Activated CD4-positive, alpha-beta T cell treated with anti-CD3 and anti-CD28 coated beads, Interleukin-2, amount 10 ng/mL, durations not matched to agents 7 days and 5 days (primary cell): ENCODE measurements around the gene RPL38. TPM values are rescaled to one million over a fixed set of nuclear protein-coding genes. Genes with fewer than 3 reads are reported as not detected.
"Not testable (repeated sequence)": the region's sequence is repeated elsewhere in the genome, so short reads cannot be mapped to it uniquely, and the experiment has no call there.

Source experiments
- CTCF ChIA-PET: fragments of 350-600 bp; sonication (Branson Sonifier 250); formaldehyde crosslinking; loops from one replicate; lab custom pipeline; 2021; ENCODE audit warnings: antibody characterized with exemption; lab: Charles Lee
- POLR2A ChIA-PET: fragments of 350-600 bp; sonication (Branson Sonifier 250); formaldehyde crosslinking; loops from one replicate; lab custom pipeline; 2021; ENCODE audit warnings: antibody characterized with exemption; lab: Charles Lee
- DNase-seq: peaks from one replicate; pipeline ENCODE4 v3.0.0-alpha.2; 2020
- H3K27ac Mint-ChIP-seq: one replicate; pipeline ENCODE4 v1.8.0; 2021; ENCODE audit warnings: mild to moderate bottlenecking, moderate library complexity, mixed read lengths
- H3K27me3 Mint-ChIP-seq: one replicate; pipeline ENCODE4 v1.8.0; 2021; ENCODE audit warnings: mixed read lengths
- H3K36me3 Mint-ChIP-seq: one replicate; pipeline ENCODE4 v1.8.0; 2021; ENCODE audit warnings: low read depth, mixed read lengths
- H3K4me1 Mint-ChIP-seq: one replicate; pipeline ENCODE4 v1.8.0; 2021; ENCODE audit warnings: mixed read lengths
- H3K4me3 Mint-ChIP-seq: one replicate; pipeline ENCODE4 v1.8.0; 2021; ENCODE audit warnings: mild to moderate bottlenecking, moderate library complexity, mixed read lengths
- H3K9me3 Mint-ChIP-seq: one replicate; pipeline ENCODE4 v1.8.0; 2021; ENCODE audit warnings: mixed read lengths
- total RNA-seq, 2 experiments: library from RNA; stranded (reverse); gene quantifications; one replicate each; pipeline ENCODE4 v1.2.3, GENCODE V29; 2021

Gene RPL38
- total RNA-seq, 2 experiments from 2014 or later: 1,114 to 1,326 TPM

DNA sequence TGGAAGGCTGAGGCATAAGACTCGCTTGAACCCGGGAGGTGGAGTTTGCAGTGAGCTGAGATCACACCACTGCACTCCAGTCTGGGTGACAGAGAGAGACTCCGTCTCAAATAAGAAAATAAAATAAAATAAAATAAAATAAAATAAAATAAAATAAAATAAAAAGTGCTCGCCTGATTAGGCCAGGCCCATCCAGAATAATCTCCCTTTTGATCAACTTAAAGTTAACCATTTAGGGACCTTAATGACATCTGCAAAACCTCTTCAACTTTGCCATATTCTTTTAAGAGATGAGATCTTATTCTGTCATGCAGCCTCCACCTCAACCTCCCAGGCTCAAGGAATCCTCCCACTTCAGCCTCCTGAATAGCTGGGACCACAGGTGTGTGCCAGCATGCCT lies 14.8 kb upstream of the RPL38 start:
- H3K27me3 Mint-ChIP-seq, CTCF ChIA-PET, H3K4me1 Mint-ChIP-seq, DNase-seq, H3K9me3 Mint-ChIP-seq, H3K4me3 Mint-ChIP-seq, H3K27ac Mint-ChIP-seq, POLR2A ChIA-PET, H3K36me3 Mint-ChIP-seq: not testable (repeated sequence)

DNA sequence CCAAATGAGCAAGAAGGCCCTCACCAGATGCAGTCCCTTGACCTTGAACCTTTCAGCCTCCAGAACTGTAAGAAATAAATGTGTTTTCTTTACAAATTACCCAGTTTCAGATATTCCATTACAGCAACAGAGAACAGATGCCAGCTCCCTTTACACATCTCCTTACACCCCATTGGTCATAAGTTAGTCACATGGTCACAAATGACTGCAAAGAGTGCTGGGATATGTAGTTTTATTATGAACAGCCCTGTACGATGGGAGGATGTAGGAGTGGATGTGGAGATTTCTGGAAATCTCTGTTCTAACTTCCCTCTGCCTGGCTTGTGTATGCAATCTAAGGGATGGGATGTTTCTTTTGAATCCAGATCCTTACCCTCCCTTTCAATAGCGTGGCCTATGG lies 13.3 kb upstream of the RPL38 start:
- H3K4me1 Mint-ChIP-seq: peaks cover 5% of the 10 kb centered on the region
- ChIA-PET CTCF (interaction anchor here (1.1 to 2.0 kb wide), 3 partner anchors 10 to 14 kb away, joined by 3 to 12 read pairs (median 4); no protein-coding TSS in a partner anchor), POLR2A (no interaction called here)
- no peak for DNase-seq
- no peak overlapping the region for H3K4me3 Mint-ChIP-seq
- no peak overlapping the region for H3K27ac Mint-ChIP-seq
- H3K9me3 Mint-ChIP-seq: peaks cover 3% of the 10 kb centered on the region
- no peaks in the 10 kb centered on the region for H3K36me3 Mint-ChIP-seq
- H3K27me3 Mint-ChIP-seq: peaks cover 1% of the 10 kb centered on the region

DNA sequence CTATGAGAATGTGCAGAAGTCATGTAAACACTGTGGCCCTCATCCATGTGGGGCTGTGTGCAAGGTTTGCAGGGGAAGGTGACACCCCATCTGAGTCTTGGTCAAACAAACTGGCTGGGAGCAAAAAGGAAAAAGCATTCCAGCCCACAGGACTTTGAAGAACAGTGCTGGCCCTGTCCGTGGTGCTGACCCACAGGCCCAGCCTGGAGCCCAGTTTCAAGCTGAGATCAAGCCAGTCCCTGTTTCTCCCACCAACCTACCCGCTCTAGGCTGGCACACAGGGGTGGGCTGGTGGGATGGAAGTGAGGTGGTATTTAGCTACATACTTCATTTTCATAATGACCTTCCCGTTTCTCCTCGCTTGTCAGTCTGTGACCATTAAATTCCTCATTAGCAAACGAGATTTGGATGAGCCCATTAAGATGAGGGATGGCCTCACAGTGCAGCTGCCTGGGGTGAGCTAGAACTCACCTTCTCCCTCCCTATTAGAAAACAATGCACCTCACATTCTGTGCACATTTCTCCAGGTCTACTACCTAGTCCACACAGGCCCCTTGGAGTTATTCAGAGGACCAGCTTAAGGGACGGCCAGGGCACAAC lies 12.6 kb upstream of the RPL38 start:
- H3K4me1 Mint-ChIP-seq: peaks cover 5% of the 10 kb centered on the region
- POLR2A ChIA-PET: no interaction called here

DNA sequence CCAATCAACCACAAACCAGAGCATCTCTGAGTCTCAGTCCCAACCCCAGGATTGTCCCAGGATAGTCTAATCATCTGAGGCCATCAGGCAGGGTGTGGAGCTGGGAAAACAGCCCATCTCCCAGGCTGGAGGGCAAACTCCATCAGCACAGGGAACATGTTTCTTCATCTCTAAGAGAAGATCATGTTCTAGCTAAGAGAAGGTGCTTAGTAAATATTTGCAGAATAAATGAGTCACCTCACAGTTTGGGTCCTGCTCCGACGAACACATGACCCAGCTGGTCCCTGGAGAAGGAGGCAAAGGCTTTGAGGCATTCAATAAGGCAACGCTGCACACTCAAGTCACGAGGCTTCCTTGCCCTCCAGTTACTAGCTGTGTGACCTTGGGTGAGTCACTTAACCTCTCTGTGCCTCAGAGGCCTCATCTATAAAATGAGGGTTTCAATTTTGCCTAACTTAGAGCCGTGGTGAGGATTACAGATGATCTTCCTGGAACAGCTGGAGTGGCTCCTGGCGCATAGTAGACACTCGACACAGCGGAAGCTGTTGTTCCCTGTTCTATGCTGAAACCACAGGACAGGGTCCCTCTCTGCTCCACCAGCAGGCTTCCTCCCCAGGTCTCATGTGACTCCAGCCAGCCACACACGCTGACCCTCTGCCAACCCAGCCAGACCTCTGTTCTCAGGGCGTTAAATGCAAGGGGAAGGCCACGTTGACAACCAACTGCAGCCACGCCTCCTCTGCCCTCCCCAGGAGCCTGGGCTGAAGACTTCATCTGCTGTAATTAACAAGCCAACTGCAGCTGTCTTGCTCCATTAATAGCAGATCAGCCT lies 10.3 kb upstream of the RPL38 start:
- no peak overlapping the region for H3K4me3 Mint-ChIP-seq
- CTCF ChIA-PET: interaction anchor here (0.7 to 1.8 kb wide), 3 partner anchors 10 to 139 kb away, joined by 3 to 9 read pairs (median 3); partner anchors contain the start of gene RPL38
- no peak for DNase-seq
- H3K9me3 Mint-ChIP-seq: peaks cover 3% of the 10 kb centered on the region
- no peaks in the 10 kb centered on the region for H3K36me3 Mint-ChIP-seq
- H3K27ac Mint-ChIP-seq: no peak overlapping the region
- peaks cover 5% of the 10 kb centered on the region for H3K4me1 Mint-ChIP-seq
- peaks cover 4% of the 10 kb centered on the region for H3K27me3 Mint-ChIP-seq
- POLR2A ChIA-PET: no interaction called here

More for the DNA sequence above, 12.6 kb upstream of the RPL38 start:
- Mint-ChIP-seq H3K27me3 (peaks cover 4% of the 10 kb centered on the region), H3K4me3 (no peak overlapping the region), H3K36me3 (no peaks in the 10 kb centered on the region), H3K9me3 (peaks cover 3% of the 10 kb centered on the region), H3K27ac (no peak overlapping the region)
- CTCF ChIA-PET: interaction anchor here (0.9 to 2.0 kb wide), 2 partner anchors 9 to 31 kb away, joined by 3 to 12 read pairs; no protein-coding TSS in a partner anchor
- no peak for DNase-seq

DNA sequence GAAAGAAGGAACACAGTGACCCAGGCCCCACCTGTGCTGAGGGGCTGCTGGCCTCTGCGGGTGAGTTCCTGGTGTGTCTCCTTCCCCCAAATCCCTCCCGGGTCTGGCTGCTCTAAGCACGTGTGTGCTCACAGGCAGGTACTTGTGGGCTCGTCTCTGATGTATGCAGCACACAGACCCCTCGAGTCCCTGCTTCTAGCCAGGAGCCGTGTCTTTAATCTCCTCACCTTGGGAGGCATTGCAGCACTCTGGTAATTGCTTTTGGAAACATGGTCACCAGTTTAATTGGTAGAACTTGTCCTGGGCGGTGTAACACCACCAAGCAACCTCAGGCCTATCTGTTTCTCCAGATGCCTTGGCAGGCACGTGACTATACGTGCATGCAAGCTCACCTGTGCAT lies 8.8 kb upstream of the RPL38 start:
- CTCF ChIA-PET: no interaction called here
- H3K9me3 Mint-ChIP-seq: peaks cover 3% of the 10 kb centered on the region
- DNase-seq: no peak
- POLR2A ChIA-PET: no interaction called here
- H3K4me1 Mint-ChIP-seq: peaks cover 13% of the 10 kb centered on the region
- no peak overlapping the region for H3K4me3 Mint-ChIP-seq
- peaks cover 6% of the 10 kb centered on the region for H3K27me3 Mint-ChIP-seq
- H3K27ac Mint-ChIP-seq: peak overlapping the region; percentile 70
- no peaks in the 10 kb centered on the region for H3K36me3 Mint-ChIP-seq

DNA sequence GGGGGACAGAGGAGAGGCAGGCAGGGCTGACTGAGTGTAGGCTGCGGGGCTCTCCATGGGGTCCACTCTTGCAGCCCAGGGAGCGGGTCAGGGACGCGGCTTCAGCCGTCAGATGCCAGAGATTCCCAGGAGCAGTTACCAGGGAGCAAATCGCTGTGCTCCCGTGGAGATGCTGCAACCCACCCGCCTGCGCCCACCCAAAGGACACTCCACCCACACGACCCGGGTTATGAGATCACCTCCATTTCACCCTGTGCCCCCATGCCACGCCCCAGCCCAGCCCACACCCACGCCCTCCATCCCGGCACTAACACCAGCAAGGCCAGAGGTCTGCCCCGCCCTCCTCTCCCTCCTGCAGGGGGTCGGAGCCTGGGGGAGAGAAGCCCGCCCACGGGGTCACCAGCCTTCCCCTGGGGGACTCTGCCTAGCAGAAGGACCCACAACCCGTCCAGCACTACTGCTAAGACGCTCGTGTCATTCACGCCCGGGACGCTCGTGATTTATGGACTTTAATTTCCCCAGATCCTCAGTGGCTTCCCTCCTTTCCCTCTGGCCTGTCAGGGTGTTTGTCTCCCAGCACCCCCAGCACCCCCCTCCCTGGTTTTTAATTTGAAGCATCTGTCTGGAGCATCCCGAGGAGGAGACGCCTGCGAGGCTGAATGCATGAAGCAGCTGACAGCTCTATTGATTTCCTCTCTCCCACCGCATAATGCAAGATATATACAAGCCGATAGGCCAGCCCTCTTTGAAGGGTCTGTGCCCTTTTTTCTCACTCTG lies 6.7 kb upstream of the RPL38 start:
- ChIA-PET CTCF (no interaction called here), POLR2A (no interaction called here)
- Mint-ChIP-seq H3K27me3 (peaks cover 12% of the 10 kb centered on the region), H3K9me3 (no peaks in the 10 kb centered on the region), H3K27ac (peak overlapping the region; percentile 31), H3K4me1 (peaks cover 14% of the 10 kb centered on the region), H3K4me3 (no peak overlapping the region), H3K36me3 (no peaks in the 10 kb centered on the region)
- DNase-seq: no peak

DNA sequence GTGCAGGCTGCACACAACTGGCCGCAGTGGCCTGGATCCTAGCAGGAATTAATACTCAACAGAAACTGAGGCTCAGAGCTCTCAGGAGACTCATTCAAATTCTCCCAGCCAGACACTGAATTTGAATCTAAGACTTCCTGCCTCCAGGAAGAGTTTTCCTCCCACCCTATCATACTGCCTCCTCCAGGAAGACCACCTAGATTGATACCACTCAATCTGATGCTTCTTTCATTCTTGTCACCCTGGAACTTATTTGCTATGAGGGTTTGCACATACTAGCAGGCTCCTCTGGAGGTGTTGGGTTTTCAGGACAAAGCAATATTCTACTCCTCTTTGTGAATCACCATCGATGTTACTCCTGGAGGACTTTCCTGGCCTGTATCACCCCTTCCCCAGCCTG lies 5.7 kb upstream of the RPL38 start:
- CTCF ChIA-PET: no interaction called here
- POLR2A ChIA-PET: no interaction called here
- H3K27me3 Mint-ChIP-seq: peaks cover 12% of the 10 kb centered on the region

DNA sequence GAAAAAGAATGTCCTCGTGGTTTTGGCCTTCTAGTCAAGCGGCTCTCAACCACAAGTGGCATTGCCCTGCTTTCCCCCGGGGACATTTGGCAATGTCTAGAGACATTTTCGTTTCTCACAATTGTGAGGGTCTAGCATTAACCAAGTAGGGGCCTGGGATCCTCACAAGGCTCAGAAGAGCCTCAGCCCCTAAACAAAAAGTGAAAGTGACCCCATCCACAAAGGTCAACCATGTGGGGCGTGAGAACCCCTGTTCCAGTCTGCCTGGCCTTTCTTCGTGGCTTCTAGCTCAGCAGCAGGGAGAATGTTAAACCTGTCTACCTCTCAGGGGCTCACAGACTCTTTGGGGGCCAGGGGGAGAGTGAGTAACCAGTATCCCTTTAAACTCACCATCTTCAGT lies 4.8 kb upstream of the RPL38 start:
- Mint-ChIP-seq H3K27me3 (peaks cover 12% of the 10 kb centered on the region), H3K4me3 (no peak overlapping the region), H3K27ac (no peak overlapping the region), H3K9me3 (no peaks in the 10 kb centered on the region), H3K36me3 (peaks cover 3% of the 10 kb centered on the region), H3K4me1 (peaks cover 22% of the 10 kb centered on the region)
- ChIA-PET CTCF (interaction anchor here (1.5 to 1.9 kb wide), 2 partner anchors 8 to 41 kb away, joined by 3 to 12 read pairs; no protein-coding TSS in a partner anchor), POLR2A (no interaction called here)
- DNase-seq: no peak

More for the DNA sequence above, 5.7 kb upstream of the RPL38 start:
- Mint-ChIP-seq H3K4me1 (peaks cover 14% of the 10 kb centered on the region), H3K27ac (no peak overlapping the region), H3K9me3 (no peaks in the 10 kb centered on the region), H3K4me3 (no peak overlapping the region), H3K36me3 (no peaks in the 10 kb centered on the region)
- DNase-seq: no peak

DNA sequence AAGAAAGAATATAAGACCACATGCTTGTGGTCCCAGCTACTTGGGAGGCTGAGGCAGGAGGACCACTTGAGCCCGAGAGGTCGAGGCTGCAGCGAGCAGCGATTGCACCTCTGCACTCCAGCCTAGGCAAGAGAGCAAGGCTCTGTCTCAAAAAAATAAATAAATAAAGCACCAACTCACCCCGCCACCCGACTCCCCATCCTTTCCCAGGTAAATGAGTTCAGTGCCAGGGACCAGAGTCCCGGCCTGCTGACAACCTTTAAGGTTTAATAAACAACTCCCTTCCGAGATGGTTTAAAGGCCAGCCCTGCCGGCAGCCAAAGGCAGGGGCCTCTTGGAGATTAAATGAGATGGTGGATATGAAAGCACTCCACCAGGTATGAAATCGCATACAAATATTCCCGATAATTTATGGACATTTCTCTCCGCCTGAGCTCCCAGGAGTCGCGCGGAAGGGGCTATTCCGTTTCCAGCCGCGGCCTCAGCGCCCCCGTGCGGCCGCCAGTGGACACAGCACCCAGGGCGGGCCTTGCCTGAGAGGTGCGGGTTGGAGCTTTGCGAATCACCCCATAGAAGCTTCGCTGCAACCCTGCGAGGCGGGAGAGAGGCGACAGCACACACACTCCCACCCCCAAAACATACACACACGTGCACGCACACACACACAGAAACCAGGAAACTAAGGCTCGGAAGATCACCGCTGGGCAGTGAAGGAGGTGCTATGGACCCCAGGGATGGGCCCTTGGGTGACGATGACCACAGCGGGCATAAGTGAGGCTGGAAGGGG lies 4.0 kb upstream of the RPL38 start:
- Mint-ChIP-seq H3K27me3 (peaks cover 11% of the 10 kb centered on the region), H3K27ac (no peak overlapping the region), H3K36me3 (peaks cover 3% of the 10 kb centered on the region), H3K4me1 (peaks cover 18% of the 10 kb centered on the region), H3K4me3 (no peak overlapping the region), H3K9me3 (no peaks in the 10 kb centered on the region)
- peak; percentile 66 for DNase-seq
- ChIA-PET POLR2A (no interaction called here), CTCF (interaction anchor here (0.6 to 1.9 kb wide), 15 partner anchors 8 to 766 kb away, joined by 3 to 12 read pairs (median 4); partner anchors contain the start of gene TTYH2)

DNA sequence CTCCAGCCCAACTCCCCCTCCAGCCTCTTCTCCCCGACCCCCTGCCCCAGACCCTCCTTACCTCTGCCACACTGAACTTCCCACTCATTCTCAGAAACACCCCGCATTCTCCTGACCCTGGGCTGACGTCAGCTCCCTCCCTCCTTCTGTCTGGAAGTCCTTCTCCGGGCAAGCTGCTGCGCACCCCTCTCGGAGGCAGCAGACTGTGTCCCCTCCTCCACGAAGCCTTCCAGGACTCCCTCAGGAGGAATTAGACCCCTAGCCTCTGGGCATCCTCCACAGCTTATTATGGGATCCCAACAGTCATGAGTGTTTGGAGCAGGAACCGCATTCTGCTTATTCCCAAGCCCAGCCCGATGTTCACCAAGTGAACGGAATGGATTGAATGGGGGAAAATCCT lies 3.4 kb upstream of the RPL38 start:
- Mint-ChIP-seq H3K9me3 (no peaks in the 10 kb centered on the region), H3K27ac (no peak overlapping the region), H3K36me3 (peaks cover 8% of the 10 kb centered on the region), H3K4me1 (peaks cover 22% of the 10 kb centered on the region), H3K4me3 (no peak overlapping the region), H3K27me3 (peaks cover 11% of the 10 kb centered on the region)
- no peak for DNase-seq
- ChIA-PET CTCF (interaction anchor here (0.6 to 1.9 kb wide), 14 partner anchors 9 to 767 kb away, joined by 3 to 12 read pairs (median 4); partner anchors contain the start of gene TTYH2), POLR2A (no interaction called here)

DNA sequence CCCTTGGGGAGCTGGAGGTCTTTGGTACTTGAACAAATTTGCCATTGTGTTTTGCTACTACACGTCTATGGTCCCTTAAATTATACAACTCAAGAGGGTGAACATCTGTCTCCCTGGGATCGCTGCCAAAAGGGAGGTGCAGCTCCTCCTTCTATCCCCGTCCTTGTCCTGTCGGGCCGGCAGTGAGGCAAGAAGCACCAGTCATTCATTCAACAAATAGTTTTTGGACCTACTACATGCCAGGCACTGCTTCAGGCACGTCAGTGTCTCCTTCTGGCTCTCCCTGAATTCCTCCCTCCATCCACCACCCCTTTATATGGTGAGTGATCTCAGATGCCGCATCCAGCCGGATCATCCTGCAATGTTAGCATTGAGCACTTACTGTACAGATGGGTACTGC lies 2.2 kb upstream of the RPL38 start:
- Mint-ChIP-seq H3K4me3 (no peak overlapping the region), H3K9me3 (no peaks in the 10 kb centered on the region), H3K27ac (no peak overlapping the region), H3K27me3 (peaks cover 8% of the 10 kb centered on the region), H3K4me1 (peaks cover 33% of the 10 kb centered on the region), H3K36me3 (peaks cover 18% of the 10 kb centered on the region)
- DNase-seq: no peak
- ChIA-PET POLR2A (no interaction called here), CTCF (interaction anchor here (0.5 kb wide), 1 partner anchor 283 kb away, joined by 4 read pairs; no protein-coding TSS in a partner anchor)

DNA sequence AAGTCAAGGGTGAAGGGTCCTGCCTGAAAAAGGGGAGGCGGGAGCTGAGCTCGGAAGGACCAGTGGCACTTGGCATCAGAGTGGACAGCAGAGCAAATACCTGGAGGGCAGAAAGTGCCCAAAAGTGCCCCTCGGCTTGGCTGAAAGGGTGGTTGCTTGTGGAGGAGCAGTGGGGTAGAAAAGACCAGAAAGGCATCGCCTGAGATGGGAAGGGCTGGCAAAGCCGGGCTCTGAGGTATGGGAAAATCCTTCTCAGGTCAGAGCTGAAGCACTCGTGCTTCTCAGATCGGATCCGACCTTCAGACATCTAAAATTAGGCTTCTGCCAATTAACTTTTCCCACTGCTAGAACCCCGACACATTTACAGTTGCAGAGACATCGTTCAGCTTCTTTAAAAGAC lies 1.5 kb upstream of the RPL38 start:
- POLR2A ChIA-PET: no interaction called here
- Mint-ChIP-seq H3K27me3 (peaks cover 8% of the 10 kb centered on the region), H3K36me3 (peaks cover 20% of the 10 kb centered on the region), H3K4me3 (no peak overlapping the region), H3K4me1 (peaks cover 37% of the 10 kb centered on the region), H3K27ac (no peak overlapping the region), H3K9me3 (no peaks in the 10 kb centered on the region)
- CTCF ChIA-PET: no interaction called here
- DNase-seq: no peak
